DMS153 (cell line): ENCODE data around the gene PNPT1.
A peak's percentile ranks its signal among the peaks of the same experiment; 100 is the strongest.
"Not testable (repeated sequence)": the region's sequence is repeated elsewhere in the genome, so short reads cannot be mapped to it uniquely, and the experiment has no call there.

Experiments used
- DNase-seq: peaks from one replicate; lab custom pipeline; 2025; lab: John Stamatoyannopoulos, UW

PNPT1 gene

GRCh38 chr2:55693181-55694125, at the start of gene PNPT1:
Gene PNPT1 (minus strand): TSS chr2:55693844. CDS start chr2:55693823, 21 bp downstream.
- DNase-seq, result peak; percentile 90

DNA sequence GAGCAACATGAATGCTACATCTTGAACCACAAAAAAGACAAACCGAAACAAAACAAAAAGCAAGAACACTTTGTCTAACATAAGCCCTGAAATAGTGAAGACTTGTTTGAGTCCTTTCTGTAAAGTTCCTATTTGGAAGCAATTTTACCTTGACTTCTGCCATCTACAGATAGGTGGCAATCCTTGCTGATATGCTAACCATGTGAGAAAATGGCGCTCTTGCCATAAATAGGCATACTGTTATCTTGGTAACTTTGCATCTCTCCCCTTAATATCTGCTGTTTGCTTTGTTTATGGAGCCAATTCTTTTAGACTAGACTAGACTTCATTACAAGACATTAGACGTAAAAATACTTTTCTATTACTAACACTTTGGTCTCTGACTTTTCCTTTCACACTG, 49.4 kb upstream of the PNPT1 start:
- DNase-seq, result no peak

GRCh38 chr2:55736019-55736536, 42.4 kb upstream of the PNPT1 start:
- not testable (repeated sequence) for DNase-seq

DNA sequence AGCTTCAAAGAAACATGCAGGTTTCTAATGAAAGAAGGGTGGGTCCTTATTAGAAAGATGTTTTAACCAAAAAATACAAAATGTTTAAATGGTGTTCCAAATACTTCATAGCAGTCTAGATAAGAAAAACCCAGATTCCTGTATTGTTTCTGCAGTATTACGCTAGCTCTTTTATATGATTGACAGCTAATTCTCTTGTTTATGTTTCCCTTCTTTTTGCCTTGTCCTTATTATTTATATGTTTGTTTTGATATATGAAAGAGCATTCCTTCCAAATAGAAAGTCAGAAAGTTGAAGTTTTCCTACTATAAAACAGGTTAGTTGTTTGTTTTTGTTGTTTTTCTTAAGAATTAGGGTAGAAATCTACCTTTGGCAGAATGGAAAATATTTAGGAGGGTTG, 41.1 kb upstream of the PNPT1 start:
- no peak for DNase-seq

GRCh38 chr2:55733335-55733734, 39.7 kb upstream of the PNPT1 start:
- DNase-seq, result no peak

- no peak for DNase-seq
Observed at GRCh38 chr2:55732854-55733253, 39.2 kb upstream of the PNPT1 start.

DNA sequence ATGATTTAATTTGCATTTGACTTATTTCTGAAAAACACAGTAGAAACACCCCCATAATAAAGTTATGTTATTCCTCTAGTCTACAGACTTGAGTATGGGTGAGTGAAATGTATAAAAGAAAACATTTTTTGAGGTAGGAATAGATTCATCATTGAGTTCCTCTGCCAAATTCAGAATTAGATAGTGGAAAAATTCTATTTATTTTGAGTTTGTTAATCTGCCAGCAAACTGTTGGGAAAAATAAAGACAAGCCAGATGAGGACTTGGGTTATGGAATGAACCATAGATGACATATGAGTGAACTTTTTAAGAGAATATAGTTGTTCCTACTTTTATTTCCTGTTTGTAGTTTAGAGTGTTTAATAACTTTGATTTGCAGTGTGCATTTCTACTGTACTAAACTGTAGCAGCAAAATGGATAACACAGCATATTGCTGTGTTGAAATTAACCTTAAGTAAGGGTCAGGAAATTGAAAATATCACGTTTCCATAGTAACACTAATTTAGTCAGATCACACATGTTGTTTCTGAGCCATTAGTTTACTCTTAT, 35.6 kb upstream of the PNPT1 start:
- DNase-seq, result no peak

DNA sequence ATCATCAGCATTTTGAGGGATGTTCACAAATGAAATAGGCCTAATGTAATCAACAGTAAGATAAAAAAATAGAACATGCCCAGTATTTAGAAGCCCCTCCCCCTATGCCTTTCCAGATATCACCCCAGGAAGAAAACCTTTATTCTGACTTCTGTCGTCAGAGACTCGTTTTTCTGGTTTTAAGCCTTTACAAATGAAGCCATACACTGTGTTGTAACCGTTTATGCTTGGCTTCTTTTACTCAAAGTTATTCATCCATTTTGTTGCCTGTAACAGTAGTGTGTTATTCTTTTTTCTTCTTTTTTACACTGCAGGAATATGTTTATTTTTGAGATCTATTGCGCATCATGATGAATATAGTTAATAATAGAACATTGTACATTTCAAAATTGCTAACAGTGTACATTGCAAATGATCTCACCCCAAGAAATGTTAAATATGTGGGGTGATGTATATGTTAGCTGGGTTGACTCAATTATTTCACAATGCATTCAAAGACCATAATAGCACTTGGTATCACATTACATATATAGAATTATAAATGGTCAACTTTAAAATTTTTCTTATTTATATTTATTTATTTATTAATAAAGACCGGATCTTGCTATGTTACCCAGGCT, 28.1 kb upstream of the PNPT1 start:
- DNase-seq, result no peak

DNA sequence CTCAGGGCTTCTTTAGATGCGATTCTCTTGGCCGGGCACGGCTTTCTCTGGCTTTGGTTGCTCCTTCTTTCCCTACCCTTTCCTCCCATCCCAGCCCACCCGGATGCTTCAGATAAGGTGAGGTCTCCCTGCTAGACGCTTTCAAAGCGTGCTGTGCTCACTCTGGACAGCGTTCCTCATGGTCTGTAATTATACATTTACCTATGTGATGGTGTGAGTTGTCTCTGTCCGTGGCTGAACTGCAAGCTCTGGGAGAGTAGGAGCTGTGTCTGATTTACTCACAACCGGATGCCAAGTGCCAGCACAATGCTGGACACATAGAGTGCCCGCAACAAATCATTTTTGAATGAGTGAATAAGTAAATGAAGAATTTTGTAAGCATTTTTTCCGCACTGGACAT, 26.8 kb upstream of the PNPT1 start:
- no peak for DNase-seq

- DNase-seq, result no peak
Observed at GRCh38 chr2:55719852-55720251, 26.2 kb upstream of the PNPT1 start.

DNA sequence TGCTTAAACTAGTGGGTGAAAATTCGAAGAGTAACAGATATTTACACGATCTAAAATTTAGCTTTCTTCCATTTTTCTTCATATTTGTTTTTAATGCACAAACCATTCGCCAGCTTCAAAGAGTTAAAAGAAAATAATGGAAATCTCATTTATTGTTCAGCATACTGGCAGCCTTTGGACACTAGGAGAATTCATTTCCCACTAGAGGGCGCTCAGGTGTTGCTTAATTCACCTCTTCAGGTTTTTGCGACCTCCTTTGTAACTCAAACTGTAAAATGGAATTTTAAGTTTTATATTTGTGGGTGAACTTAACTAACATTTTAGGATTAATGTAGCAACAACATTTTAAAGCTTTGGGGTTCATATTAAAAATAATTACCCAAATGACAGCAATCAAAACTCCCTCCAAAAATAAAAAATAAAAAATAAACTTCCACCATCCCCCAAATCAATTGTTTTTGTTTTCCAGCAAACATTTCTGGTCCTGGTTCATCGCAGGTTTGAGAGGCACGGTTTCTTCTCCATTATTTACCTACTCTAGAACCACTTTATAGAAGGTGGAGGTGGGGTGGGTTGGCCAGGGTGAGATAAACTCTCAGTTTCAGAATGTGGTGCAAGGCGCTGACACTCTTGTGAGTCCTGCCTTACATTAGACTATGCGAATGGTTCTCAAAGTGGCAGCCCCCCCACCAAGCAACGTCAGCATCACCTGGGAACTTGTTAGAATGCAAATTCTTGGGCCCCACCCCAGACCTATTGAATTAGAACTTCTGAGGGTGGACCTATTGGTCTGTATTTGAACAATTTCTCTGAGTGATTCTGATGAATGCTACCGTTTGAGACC, 24.7 kb upstream of the PNPT1 start:
- no peak for DNase-seq

GRCh38 chr2:55715626-55716025, 22.0 kb upstream of the PNPT1 start:
- no peak for DNase-seq

DNA sequence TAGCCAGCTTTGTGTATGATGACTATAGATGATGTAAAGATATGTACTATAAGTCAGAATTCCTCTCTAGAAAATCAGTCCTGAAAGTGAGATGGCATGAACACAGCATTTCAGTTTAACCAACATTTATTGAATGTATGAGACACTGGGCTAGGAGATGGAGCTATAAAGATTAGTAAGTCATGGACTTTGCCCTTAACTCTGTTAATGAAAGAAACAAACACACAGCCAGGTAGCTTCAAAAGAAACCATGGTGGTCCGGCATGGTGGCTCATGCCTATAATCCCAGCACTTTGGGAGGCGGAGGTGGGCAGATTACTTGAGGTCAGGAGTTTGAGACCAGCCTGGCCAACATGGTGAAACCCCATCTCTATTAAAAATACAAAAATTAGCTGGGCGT, 21.5 kb upstream of the PNPT1 start:
- not testable (repeated sequence) for DNase-seq

DNA sequence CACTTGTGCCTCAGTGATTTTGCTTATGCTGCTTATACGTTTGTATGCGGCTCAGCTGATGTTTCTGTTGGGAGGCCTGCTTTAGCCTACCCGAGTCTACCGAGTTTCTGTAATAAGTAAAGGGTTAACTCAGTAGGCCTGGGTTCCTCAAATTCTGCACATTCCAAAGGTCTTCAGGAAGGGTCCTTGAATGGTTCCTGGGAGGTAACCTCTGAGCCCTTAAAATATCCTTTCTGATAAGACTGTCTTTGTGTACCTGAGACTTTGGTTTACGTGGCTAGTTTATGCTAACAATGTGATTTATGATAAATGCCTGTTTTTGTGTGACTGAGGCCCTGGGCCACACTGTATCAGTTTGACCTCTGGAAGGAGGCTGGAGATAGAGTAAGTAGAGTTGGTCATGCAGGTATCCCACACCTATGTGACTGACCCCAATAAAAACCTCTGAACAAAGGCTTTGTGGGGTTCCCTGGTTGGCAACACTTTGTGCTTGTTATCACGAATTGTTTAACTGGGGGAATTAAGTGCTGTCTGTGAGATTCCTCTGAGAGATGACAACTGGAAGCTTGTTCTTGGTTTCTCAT, 18.9 kb upstream of the PNPT1 start:
- no peak for DNase-seq

DNA sequence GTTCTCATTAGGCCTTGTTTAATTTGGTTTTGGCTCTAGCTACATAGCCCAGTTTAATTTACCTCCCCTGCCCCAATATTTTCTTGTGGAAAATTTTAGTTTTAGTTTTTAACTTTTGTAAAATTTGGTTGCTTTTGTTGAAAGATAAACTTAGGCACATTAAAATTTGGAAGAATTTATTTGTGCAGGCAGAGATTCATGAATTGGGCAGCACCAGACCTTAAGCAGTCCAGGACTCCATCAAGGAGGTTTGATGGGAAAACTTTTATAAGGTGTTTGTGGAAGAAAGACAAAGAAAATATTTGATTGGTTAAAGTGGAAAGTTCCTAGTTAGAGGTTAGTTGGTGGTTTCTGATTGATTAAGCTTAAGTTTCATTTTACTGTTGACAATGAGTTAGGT, 16.4 kb upstream of the PNPT1 start:
- DNase-seq, result no peak

DNA sequence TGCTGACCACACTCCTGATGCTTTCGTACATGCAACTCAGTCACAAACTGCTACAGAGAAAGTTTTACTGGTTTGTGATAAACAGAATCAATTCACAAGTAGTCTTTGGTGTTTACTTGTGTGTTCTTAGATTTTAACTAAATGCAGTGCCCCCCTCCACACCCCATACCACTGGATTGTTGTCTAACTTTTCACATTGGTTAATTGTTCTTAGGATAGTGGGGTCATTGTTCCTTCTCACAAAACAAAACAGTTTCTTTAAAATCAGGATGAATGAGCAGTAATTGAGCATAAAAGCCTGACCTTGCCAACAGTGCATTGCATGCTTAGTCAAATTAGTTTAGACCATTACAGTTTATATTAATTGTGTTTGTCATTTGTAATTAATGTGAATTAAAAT, 14.1 kb upstream of the PNPT1 start:
- no peak for DNase-seq

- DNase-seq, result not testable (repeated sequence)
Observed at GRCh38 chr2:55706258-55706657, 12.6 kb upstream of the PNPT1 start.

DNA sequence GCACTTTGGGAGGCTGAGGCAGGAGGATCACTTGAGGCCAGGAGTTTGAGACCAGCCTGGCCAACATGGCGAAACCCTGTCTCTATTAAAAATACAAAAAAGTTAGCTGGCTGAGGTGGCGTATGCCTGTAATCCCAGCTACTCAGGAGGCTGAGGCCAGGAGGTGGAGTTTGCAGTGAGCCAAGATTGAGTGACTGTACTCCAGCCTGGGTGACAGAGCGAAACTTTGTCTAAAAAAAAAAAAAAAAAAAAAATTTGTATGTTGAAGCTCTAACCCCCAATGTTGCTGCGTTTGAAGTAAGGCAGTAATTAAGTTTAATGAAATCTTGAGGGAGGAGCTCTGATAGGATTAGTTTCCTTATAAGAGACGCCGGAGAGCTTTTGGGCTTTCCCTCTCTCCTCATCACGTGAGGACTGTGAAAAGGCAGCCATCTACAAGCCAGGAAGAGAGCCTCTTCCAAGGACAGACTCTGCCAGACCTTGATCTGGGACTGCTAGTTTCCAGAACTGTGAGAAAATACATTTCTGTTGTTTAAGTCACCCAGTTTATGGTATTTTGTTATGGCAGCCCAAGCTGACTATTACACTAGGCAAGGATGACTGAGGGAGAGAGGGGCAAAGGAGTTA, 11.5 kb upstream of the PNPT1 start:
- DNase-seq, result no peak

- no peak for DNase-seq
Observed at GRCh38 chr2:55703350-55703749, 9.7 kb upstream of the PNPT1 start.

- DNase-seq, result not testable (repeated sequence)
Observed at GRCh38 chr2:55692740-55693139, 904 bp downstream of the PNPT1 start.

- DNase-seq, result no peak
Observed at GRCh38 chr2:55672630-55673029, 21.0 kb downstream of the PNPT1 start.
